ENCODE data around the gene TBC1D1.

TBC1D1 gene

GRCh38 chr4:38184404-38184803 is 293.5 kb downstream of the TBC1D1 start:
- Histone ChIP-seq H3K4me3 (ENCODE audit: low read depth, low read length, poor library complexity, severe bottlenecking) (no peak overlapping the region), H3K9me3 (ENCODE audit: low read length) (no peaks in the 10 kb centered on the region), H3K4me1 (ENCODE audit: insufficient read depth, low read length, severe bottlenecking) (no peaks in the 10 kb centered on the region), H3K4me2 (ENCODE audit: low read length) (no peak overlapping the region), H3K36me3 (ENCODE audit: insufficient read depth, low read length) (no peaks in the 10 kb centered on the region), H3K9me2 (ENCODE audit: low read depth, low read length) (no peaks in the 10 kb centered on the region), H3K27me3 (ENCODE audit: insufficient read depth, low read length) (no peaks in the 10 kb centered on the region; the same call in 1 of the 2 replicates), H3F3A (ENCODE audit: insufficient read depth, low read length) (no peaks in the 10 kb centered on the region), H2AFZ (ENCODE audit: low read length) (no peak overlapping the region), H3K79me2 (ENCODE audit: insufficient read depth, low read length) (no peaks in the 10 kb centered on the region), H3K27ac (ENCODE audit: low read depth, low read length, poor library complexity, severe bottlenecking) (no peak overlapping the region), H4K20me1 (ENCODE audit: insufficient read depth, low read length) (no peaks in the 10 kb centered on the region), H3K9ac (ENCODE audit: low read length) (no peak overlapping the region)
- no peak for TF ChIP-seq EZH2 (IDR thresholded peaks at IDR 0.05; ENCODE audit: borderline replicate concordance, low read length)
- peak; percentile 34; the same call in 1 of the 2 replicates for TF ChIP-seq CTCF (IDR thresholded peaks at IDR 0.05; ENCODE audit: low read length)

GRCh38 chr4:38185406-38186144 is 294.7 kb downstream of the TBC1D1 start:
- Histone ChIP-seq H3K4me2 (ENCODE audit: low read length) (no peak overlapping the region), H3K4me1 (ENCODE audit: insufficient read depth, low read length, severe bottlenecking) (no peaks in the 10 kb centered on the region), H3K79me2 (ENCODE audit: insufficient read depth, low read length) (no peaks in the 10 kb centered on the region), H3K9ac (ENCODE audit: low read length) (no peak overlapping the region), H3K4me3 (ENCODE audit: low read depth, low read length, poor library complexity, severe bottlenecking) (no peak overlapping the region), H3K36me3 (ENCODE audit: insufficient read depth, low read length) (no peaks in the 10 kb centered on the region), H2AFZ (ENCODE audit: low read length) (no peak overlapping the region), H3K27me3 (ENCODE audit: insufficient read depth, low read length) (no peaks in the 10 kb centered on the region; the same call in 1 of the 2 replicates), H4K20me1 (ENCODE audit: insufficient read depth, low read length) (no peaks in the 10 kb centered on the region), H3F3A (ENCODE audit: insufficient read depth, low read length) (no peaks in the 10 kb centered on the region), H3K9me3 (ENCODE audit: low read length) (no peaks in the 10 kb centered on the region), H3K27ac (ENCODE audit: low read depth, low read length, poor library complexity, severe bottlenecking) (no peak overlapping the region), H3K9me2 (ENCODE audit: low read depth, low read length) (no peaks in the 10 kb centered on the region)
- no peak for TF ChIP-seq CTCF (IDR thresholded peaks at IDR 0.05; ENCODE audit: low read length)
- no peak for TF ChIP-seq EZH2 (IDR thresholded peaks at IDR 0.05; ENCODE audit: borderline replicate concordance, low read length)

- Histone ChIP-seq H3K27me3 (ENCODE audit: insufficient read depth, low read length) (no peaks in the 10 kb centered on the region; the same call in 1 of the 2 replicates), H3K4me2 (ENCODE audit: low read length) (no peak overlapping the region), H3K79me2 (ENCODE audit: insufficient read depth, low read length) (no peaks in the 10 kb centered on the region), H4K20me1 (ENCODE audit: insufficient read depth, low read length) (no peaks in the 10 kb centered on the region), H3K36me3 (ENCODE audit: insufficient read depth, low read length) (no peaks in the 10 kb centered on the region), H3K4me3 (ENCODE audit: low read depth, low read length, poor library complexity, severe bottlenecking) (no peak overlapping the region), H3F3A (ENCODE audit: insufficient read depth, low read length) (no peaks in the 10 kb centered on the region), H3K9ac (ENCODE audit: low read length) (no peak overlapping the region), H2AFZ (ENCODE audit: low read length) (no peak overlapping the region), H3K9me2 (ENCODE audit: low read depth, low read length) (no peaks in the 10 kb centered on the region), H3K4me1 (ENCODE audit: insufficient read depth, low read length, severe bottlenecking) (no peaks in the 10 kb centered on the region), H3K9me3 (ENCODE audit: low read length) (no peaks in the 10 kb centered on the region), H3K27ac (ENCODE audit: low read depth, low read length, poor library complexity, severe bottlenecking) (no peak overlapping the region)
- no peak for TF ChIP-seq EZH2 (IDR thresholded peaks at IDR 0.05; ENCODE audit: borderline replicate concordance, low read length)
- TF ChIP-seq CTCF (IDR thresholded peaks at IDR 0.05; ENCODE audit: low read length): no peak
Measured at GRCh38 chr4:38188136-38188535, 297.3 kb downstream of the TBC1D1 start.
